SJCRH30 (cell line): ENCODE measurements around the gene TPSB2. TPM values are rescaled to one million over a fixed set of nuclear protein-coding genes. Genes with fewer than 3 reads are reported as not detected.
"Not testable (repeated sequence)": the region's sequence is repeated elsewhere in the genome, so short reads cannot be mapped to it uniquely, and the experiment has no call there.

Experiments used
- DNase-seq, 2 experiments: peaks; one replicate each; pipeline ENCODE4 v3.0.0-alpha.2; 2015 to 2020
- H3K27ac ChIP-seq: fragments of 250-450 bp; sonication (Bioruptor Pico); 2 replicates; pipeline ENCODE4 v1.5.1; 2020; ENCODE audit warnings: mild to moderate bottlenecking, moderate library complexity
- H3K27me3 ChIP-seq: fragments of 250-450 bp; sonication (Bioruptor Pico); 2 replicates; pipeline ENCODE4 v1.5.1; 2020; ENCODE audit warnings: mild to moderate bottlenecking, moderate library complexity
- H3K36me3 ChIP-seq: fragments of 250-450 bp; sonication (Bioruptor Pico); 2 replicates; pipeline ENCODE4 v1.5.1; 2020; ENCODE audit warnings: mild to moderate bottlenecking, moderate library complexity
- H3K4me1 ChIP-seq: fragments of 250-450 bp; sonication (Bioruptor Pico); 2 replicates; pipeline ENCODE4 v1.5.1; 2020; ENCODE audit warnings: mild to moderate bottlenecking, moderate library complexity
- H3K4me3 ChIP-seq: fragments of 250-450 bp; sonication (Bioruptor Pico); 2 replicates; pipeline ENCODE4 v1.5.1; 2020; ENCODE audit warnings: mild to moderate bottlenecking, moderate library complexity
- H3K9me3 ChIP-seq: fragments of 250-450 bp; sonication (Bioruptor Pico); replicated peaks from 2 replicates; pipeline ENCODE4 v1.5.1; 2020; ENCODE audit warnings: mild to moderate bottlenecking, moderate library complexity
- total RNA-seq: library from RNA; depleted of rRNA; stranded (reverse); fragments of >200 nt; shearing (Covaris generic); gene quantifications from 2 replicates; pipeline ENCODE4 v1.2.3, GENCODE V29; 2014

Gene TPSB2
- total RNA-seq, 1 experiment from 2014 or later: not detected

DNA sequence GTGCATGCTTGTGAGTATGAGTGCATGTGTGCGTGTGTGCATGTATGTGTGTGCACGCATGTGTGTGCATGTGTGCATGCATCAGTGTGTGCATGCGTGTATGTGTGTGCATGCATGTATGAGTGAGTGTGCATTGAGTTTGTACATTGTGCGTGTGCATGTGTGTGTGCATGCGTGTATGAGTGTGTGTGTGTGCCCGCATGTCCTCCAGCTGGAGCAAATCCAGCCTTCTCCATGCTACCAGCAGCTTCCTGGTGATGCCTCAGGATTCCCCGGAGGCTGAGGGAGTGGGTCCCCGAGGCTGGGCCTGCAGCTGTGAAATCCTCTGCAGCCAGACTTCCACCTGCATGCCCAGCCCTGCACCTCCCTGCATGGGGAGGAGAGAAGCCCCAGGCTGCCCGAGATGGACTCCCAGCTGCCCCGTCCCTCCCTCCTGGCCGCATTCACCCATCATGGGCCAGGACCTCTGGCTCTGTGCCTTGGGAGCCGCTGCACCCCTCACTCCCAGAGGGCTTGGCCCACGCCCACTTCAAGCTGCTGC, 35.2 kb upstream of the TPSB2 start:
- no peaks in the 10 kb centered on the region for H3K36me3 ChIP-seq
- no peak overlapping the region for H3K27ac ChIP-seq
- DNase-seq: no peak
- H3K27me3 ChIP-seq: peaks cover 32% of the 10 kb centered on the region
- H3K9me3 ChIP-seq: no peaks in the 10 kb centered on the region
- H3K4me1 ChIP-seq: peaks cover 5% of the 10 kb centered on the region; the same call in 1 of the 2 replicates
- H3K4me3 ChIP-seq: no peak overlapping the region

DNA sequence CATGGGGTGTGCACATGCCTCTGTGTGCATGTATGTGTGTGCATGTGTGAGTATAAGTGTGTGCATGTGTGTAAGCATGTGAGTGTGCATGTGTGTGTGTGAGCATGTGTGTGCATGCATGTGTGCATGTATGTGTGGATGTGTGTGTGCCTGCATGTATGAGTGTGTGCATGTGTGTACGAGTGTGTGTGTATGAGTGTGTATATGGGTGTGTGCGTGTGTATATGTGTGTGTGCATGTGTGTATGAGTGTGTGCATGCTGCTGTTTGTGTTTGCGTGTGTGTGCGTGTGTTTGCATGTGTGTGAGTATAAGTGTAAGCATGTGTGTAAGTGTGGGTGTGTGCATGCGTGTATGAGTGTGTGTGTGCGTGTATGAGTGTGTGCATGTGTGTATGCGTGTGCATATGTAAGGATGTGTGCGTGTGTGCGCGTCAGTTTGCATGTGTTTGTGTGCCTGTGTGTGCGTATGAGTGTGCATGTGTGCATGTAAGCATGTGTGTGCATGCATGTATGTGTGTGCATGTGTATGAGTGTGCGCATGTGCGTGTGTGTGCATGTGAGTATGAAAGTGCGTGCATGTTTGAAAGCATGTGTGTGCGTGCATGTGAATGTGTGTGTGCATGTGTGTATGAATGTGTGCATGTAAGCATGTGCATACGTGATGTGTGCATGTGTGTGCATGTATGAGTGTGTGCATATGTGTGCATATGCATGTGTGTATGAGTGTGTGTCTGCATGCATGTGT, 34.5 kb upstream of the TPSB2 start:
- no peak overlapping the region for H3K4me3 ChIP-seq
- H3K9me3 ChIP-seq: no peaks in the 10 kb centered on the region
- H3K36me3 ChIP-seq: no peaks in the 10 kb centered on the region
- peaks cover 34% of the 10 kb centered on the region for H3K27me3 ChIP-seq
- peaks cover 5% of the 10 kb centered on the region; the same call in 1 of the 2 replicates for H3K4me1 ChIP-seq
- no peak overlapping the region for H3K27ac ChIP-seq
- DNase-seq: no peak

DNA sequence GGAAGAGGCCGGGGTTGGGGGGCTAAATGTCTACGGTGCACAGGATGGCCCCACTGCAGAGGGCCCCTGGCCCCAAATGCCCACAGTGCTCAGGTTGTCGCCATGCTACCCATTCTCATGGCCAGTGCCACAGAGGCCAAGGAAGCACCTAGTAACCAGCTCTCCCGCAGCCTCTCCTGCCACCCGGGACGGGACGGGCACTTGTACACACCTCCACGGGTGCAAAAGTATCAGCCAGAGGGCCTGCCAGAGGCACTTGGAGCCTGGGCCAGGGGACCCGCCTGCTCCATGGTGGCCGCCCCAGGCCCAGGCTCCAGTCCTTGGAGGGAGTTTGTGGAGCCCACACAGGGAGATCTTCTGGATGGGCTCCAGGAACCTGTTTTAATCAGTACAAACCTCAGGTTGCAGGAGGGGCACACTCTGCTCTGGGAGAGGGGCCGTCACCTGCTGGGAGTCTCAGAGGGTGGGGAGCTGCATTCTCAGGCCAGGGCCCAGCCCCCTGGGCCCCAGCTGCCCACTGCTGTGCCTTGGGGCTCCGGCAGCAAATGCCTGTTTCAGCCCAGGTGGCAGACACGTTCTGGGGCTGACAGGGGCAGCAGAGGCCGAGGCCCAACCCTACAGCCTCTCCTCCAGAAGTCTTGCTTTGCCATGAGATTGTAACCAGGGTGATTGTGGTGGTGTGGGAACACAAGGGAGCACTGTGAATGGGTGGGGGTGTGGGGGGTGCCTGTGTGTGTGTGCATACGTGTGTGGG, 33.8 kb upstream of the TPSB2 start:
- no peak overlapping the region for H3K4me3 ChIP-seq
- peaks cover 5% of the 10 kb centered on the region; the same call in 1 of the 2 replicates for H3K4me1 ChIP-seq
- no peaks in the 10 kb centered on the region for H3K9me3 ChIP-seq
- H3K27me3 ChIP-seq: peaks cover 42% of the 10 kb centered on the region
- H3K27ac ChIP-seq: no peak overlapping the region
- peak; percentile 54 to 62 for DNase-seq
- H3K36me3 ChIP-seq: no peaks in the 10 kb centered on the region

GRCh38 chr16:1262846-1263221, 32.9 kb upstream of the TPSB2 start:
- Histone ChIP-seq H3K4me3 (no peak overlapping the region), H3K27me3 (peaks cover 42% of the 10 kb centered on the region), H3K27ac (no peak overlapping the region), H3K36me3 (no peaks in the 10 kb centered on the region), H3K4me1 (peaks cover 5% of the 10 kb centered on the region; the same call in 1 of the 2 replicates), H3K9me3 (no peaks in the 10 kb centered on the region)
- DNase-seq: no peak

DNA sequence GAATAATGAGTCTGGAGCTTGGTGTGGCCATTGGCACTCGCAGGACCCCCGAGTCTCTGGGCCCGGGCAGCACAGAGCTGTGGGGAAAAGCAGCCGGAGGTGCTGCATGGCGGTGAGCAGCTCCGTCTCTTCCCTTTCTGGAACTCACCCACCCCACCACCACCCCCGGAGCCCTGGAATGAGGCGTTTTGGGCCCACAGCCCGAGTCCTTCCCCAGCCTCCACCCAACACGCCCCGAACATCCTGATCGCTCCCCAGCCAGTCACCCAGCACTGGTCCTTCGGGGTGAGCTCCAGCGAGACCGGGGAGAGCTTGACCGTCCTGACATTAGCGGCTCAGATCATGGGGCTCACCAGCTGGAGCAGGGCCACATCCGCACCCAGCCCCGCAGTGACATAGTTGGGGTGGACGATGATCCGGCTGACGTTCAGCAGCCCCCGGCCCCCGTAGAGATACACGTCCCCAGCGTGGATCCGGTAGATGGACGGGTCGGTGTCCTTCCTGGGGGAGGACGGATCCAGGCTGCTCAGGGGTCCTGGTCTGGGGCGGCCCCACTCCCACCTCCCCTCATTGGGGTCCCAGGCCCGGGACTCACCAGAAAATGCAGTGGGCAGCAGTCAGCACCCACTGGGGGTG, 32.3 kb upstream of the TPSB2 start:
- Histone ChIP-seq H3K4me1 (peaks cover 5% of the 10 kb centered on the region; the same call in 1 of the 2 replicates), H3K4me3 (no peak overlapping the region), H3K27ac (no peak overlapping the region), H3K36me3 (no peaks in the 10 kb centered on the region), H3K27me3 (peaks cover 42% of the 10 kb centered on the region), H3K9me3 (no peaks in the 10 kb centered on the region)
- DNase-seq: no peak

- H3K27me3 ChIP-seq: peaks cover 42% of the 10 kb centered on the region
- H3K4me1 ChIP-seq: peaks cover 5% of the 10 kb centered on the region; the same call in 1 of the 2 replicates
- DNase-seq: peak in 1 of 2 experiments; percentile 29
- H3K4me3 ChIP-seq: no peak overlapping the region
- H3K9me3 ChIP-seq: no peaks in the 10 kb centered on the region
- no peak overlapping the region for H3K27ac ChIP-seq
- H3K36me3 ChIP-seq: no peaks in the 10 kb centered on the region
These were observed 31.3 kb upstream of the TPSB2 start for GRCh38 chr16:1261131-1261892.

GRCh38 chr16:1260101-1260680, 30.2 kb upstream of the TPSB2 start:
- no peaks in the 10 kb centered on the region for H3K9me3 ChIP-seq
- peaks cover 42% of the 10 kb centered on the region for H3K27me3 ChIP-seq
- no peak for DNase-seq
- no peak overlapping the region for H3K4me3 ChIP-seq
- H3K27ac ChIP-seq: no peak overlapping the region
- H3K36me3 ChIP-seq: no peaks in the 10 kb centered on the region
- H3K4me1 ChIP-seq: peaks cover 5% of the 10 kb centered on the region; the same call in 1 of the 2 replicates

GRCh38 chr16:1259760-1260068, 29.7 kb upstream of the TPSB2 start:
- Histone ChIP-seq H3K27me3 (peaks cover 42% of the 10 kb centered on the region), H3K27ac (no peak overlapping the region), H3K36me3 (no peaks in the 10 kb centered on the region), H3K9me3 (no peaks in the 10 kb centered on the region), H3K4me3 (no peak overlapping the region), H3K4me1 (peaks cover 5% of the 10 kb centered on the region; the same call in 1 of the 2 replicates)
- no peak for DNase-seq

DNA sequence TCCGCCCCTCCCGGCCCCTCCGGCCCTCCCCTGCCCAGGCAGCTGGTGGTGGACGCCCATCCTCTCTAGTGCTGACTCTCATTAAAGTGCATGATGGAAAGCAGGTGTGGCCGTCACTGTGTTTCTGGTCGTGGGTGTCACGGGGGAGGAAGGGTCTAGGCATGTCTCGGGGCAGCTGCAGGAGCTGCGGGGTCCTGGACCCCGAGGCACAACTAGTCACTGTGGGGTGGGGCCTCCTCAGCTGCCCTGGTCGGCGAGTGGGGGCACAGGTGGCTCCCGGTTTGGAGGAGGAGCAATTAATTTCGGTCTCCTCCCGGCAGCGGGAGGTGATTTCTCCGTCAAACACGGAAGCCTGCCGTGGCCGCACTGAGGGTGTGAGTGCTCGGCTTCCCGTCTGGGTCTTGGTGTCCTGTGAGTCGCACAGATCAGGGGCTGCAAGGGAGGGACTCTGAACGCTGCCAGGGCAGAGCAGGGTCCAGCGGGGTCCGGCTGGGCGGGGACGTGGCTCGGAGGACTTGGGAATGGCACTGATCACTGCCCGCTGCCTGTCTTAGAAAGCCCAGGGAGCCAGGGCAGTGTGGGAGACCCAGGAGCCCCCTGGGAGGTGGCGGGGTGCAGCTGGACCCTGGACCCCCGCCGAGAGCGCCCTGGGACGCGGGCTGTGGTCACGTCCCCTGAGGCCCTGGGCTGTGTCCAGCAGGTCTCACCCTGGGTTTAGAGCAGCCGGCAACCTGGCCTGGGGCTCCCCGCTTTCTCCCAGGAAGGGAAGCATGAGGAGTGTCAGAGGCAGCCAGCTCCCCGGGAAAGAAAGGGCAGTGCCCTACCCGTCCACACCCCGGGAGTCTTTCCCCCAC, 29.1 kb upstream of the TPSB2 start:
- DNase-seq: no peak
- no peak overlapping the region for H3K27ac ChIP-seq
- no peaks in the 10 kb centered on the region for H3K9me3 ChIP-seq
- H3K36me3 ChIP-seq: no peaks in the 10 kb centered on the region
- no peak overlapping the region for H3K4me3 ChIP-seq
- peaks cover 5% of the 10 kb centered on the region; the same call in 1 of the 2 replicates for H3K4me1 ChIP-seq
- H3K27me3 ChIP-seq: peaks cover 42% of the 10 kb centered on the region

DNA sequence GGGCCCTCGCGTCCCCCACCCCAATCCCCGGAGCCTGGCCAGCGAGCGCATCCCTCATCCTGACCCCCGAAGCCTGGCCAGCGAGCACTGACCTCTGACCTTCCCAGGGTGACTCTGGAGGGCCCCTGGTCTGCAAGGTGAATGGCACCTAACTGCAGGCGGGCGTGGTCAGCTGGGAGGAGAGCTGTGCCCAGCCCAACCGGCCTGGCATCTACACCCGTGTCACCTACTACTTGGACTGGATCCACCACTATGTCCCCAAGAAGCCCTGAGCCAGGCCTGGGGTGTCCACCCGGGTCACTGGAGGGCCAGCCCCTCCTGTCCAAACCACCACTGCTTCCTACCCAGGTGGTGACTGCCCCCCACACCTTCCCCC, 28.2 kb upstream of the TPSB2 start:
- Histone ChIP-seq H3K36me3 (no peaks in the 10 kb centered on the region), H3K27ac (no peak overlapping the region), H3K9me3 (no peaks in the 10 kb centered on the region), H3K4me1 (no peaks in the 10 kb centered on the region), H3K4me3 (no peak overlapping the region), H3K27me3 (peaks cover 41% of the 10 kb centered on the region)
- DNase-seq: no peak

DNA sequence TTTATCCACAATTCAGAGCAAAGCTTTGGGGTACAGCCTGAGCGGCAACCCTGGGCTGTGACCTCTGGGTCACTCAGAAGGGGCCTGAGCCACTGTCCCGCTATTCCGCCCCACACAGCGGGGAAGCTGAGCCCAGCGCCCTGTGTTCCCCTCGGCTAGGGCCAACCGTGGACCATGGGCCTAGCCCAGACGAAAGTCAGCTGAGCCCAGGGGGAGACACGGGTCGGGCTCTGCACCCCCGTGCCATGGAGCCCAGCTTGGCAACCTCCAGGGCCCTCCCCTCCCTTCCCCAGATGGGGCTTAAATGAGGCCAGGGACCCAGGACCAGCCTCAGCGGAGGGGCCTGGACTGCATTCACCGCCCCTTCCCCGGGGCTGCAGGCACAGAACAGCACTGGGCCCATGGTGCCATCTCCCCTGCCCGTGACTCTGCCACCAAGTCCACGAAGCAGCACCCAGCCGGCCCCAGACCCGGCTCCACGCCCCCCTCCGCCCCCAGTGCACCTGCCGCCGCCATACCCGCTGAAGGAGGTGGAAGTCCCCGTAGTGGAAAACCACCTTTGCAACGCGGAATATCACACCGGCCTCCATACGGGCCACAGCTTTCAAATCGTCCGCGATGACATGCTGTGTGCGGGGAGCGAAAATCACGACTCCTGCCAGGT, 27.7 kb upstream of the TPSB2 start:
- Histone ChIP-seq H3K36me3 (no peaks in the 10 kb centered on the region), H3K27me3 (peaks cover 36% of the 10 kb centered on the region)
- no peak for DNase-seq

DNA sequence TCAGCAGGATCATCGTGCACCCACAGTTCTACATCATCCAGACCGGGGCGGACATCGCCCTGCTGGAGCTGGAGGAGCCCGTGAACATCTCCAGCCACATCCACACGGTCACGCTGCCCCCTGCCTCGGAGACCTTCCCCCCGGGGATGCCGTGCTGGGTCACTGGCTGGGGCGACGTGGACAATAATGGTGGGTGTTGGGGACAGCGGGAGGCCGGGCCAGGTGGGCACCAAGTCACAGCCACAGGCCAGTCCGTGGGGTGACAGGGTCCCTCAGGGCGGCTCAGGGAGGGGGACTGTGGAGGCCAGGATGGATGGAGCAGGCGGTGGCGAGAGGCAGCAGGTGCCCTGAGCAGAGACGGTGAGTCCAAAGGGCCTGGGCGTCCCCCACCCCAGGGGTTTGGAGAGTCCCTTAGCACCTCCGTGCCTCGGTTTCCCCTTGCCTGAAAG, 26.9 kb upstream of the TPSB2 start:
- Histone ChIP-seq H3K9me3 (no peaks in the 10 kb centered on the region), H3K36me3 (no peaks in the 10 kb centered on the region), H3K27me3 (peaks cover 28% of the 10 kb centered on the region), H3K27ac (no peak overlapping the region), H3K4me3 (no peak overlapping the region), H3K4me1 (no peaks in the 10 kb centered on the region)
- DNase-seq: no peak

More for the DNA sequence above, 27.7 kb upstream of the TPSB2 start:
- H3K27ac ChIP-seq: no peak overlapping the region
- H3K4me1 ChIP-seq: no peaks in the 10 kb centered on the region
- no peaks in the 10 kb centered on the region for H3K9me3 ChIP-seq
- H3K4me3 ChIP-seq: no peak overlapping the region

- DNase-seq, H3K4me1 ChIP-seq, H3K4me3 ChIP-seq, H3K27ac ChIP-seq, H3K36me3 ChIP-seq, H3K9me3 ChIP-seq: not testable (repeated sequence)
- peaks cover 23% of the 10 kb centered on the region for H3K27me3 ChIP-seq
These were observed 26.4 kb upstream of the TPSB2 start for GRCh38 chr16:1256296-1256873.
